Thyroid gland (tissue), 4 donors: ENCODE results near the gene EIF4E3. TPM values are rescaled to one million over a fixed set of nuclear protein-coding genes. Genes with fewer than 3 reads are reported as not detected.

Experiments
- DNase-seq, 2 donors: peaks; one replicate each; pipeline ENCODE4 v3.0.0-alpha.2; 2019
- H3K27ac ChIP-seq, 3 donors: fragments of 200-600 bp; sonication (generic); 1 replicate in 2 of 3; 2 replicates in 1 of 3; pipeline ENCODE4 v1.5.1; 2016 to 2019; ENCODE audit warnings: mild to moderate bottlenecking in 1 of 3, moderate library complexity in 1 of 3
- H3K27me3 ChIP-seq: fragments of 200-600 bp; sonication (generic); one replicate; pipeline ENCODE4 v1.5.1; 2019
- H3K36me3 ChIP-seq, 2 donors: fragments of 200-600 bp; sonication (generic); one replicate each; pipeline ENCODE4 v1.5.1; 2016 to 2019
- H3K4me1 ChIP-seq, 2 donors: fragments of 200-600 bp; sonication (generic); one replicate each; pipeline ENCODE4 v1.5.1; 2017 to 2019
- H3K4me3 ChIP-seq, 3 donors: fragments of 200-600 bp; sonication (generic); replicated peaks in 1 of 3; 1 replicate in 2 of 3; 2 replicates in 1 of 3; pipeline ENCODE4 v1.5.1; 2016; ENCODE audit warnings: mild to moderate bottlenecking in 1 of 3
- H3K9me3 ChIP-seq: fragments of 200-600 bp; sonication (generic); one replicate; pipeline ENCODE4 v1.5.1; 2017
- CTCF ChIP-seq, 6 experiments: fragments of 200-600 bp in 3 of 6; fragments of 450-650 bp in 3 of 6; sonication (generic) in 3 of 6; IDR thresholded peaks; one replicate each; pipeline ENCODE4 v1.5.1; 2016 to 2019; ENCODE audit warnings: antibody characterized with exemption in 6 of 6, mild to moderate bottlenecking in 2 of 6, inconsistent platforms in 1 of 6, moderate library complexity in 1 of 6
- POLR2A ChIP-seq, 2 donors: fragments of 450-650 bp; IDR thresholded peaks; one replicate each; pipeline ENCODE4 v1.6.1; 2017; ENCODE audit warnings: antibody characterized with exemption in 2 of 2, mild to moderate bottlenecking in 2 of 2, moderate library complexity in 1 of 2
- WGBS, 2 donors: methylation state at CpG; one replicate each; pipeline ENCODE4 v1.1.5; 2017; 5-methylcytosine and 5-hydroxymethylcytosine counted together
- intact Hi-C: fragments of 100-400 bp; cut with DNase I; formaldehyde crosslinking; loops from one replicate; pipeline ENCODE4 v1.15.1; 2023
- total RNA-seq, 4 donors: library from RNA; depleted of rRNA; stranded (reverse); fragments of >200 nt; gene quantifications; one replicate each; pipeline ENCODE4 v1.2.3, GENCODE V29; 2016

The EIF4E3 gene
- total RNA-seq, 4 donors from 2014 or later = 18.4 to 26.6 (median 26.0) TPM

DNA sequence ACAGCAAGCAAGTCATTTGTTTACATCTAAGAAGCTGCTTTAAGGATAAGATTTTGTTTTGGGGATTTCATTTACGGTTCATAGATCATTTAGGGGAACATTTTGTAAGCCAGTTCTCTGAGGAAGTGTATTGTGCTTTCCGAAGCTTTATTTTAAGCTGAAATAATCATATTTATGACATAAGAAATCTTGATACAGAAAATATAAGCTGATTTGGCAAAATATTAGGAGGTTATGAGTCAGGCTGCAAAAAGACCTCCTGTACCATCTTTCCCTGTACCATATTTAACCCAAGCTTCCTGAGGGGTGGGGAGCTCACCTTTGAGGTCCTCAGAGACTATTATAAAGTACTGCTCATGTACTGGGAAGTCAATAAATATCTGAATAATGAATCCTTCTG, 8.1 kb upstream of the EIF4E3 start:
- 96 to 99% methylated on average over 2 of the region's 2 CpGs for WGBS, 2 donors
- Histone ChIP-seq H3K4me3 (no peak overlapping the region), H3K9me3 (no peaks in the 10 kb centered on the region), H3K36me3 (no peaks in the 10 kb centered on the region), H3K4me1 (peaks cover 0 to 4% of the 10 kb centered on the region in 2 donors), H3K27me3 (no peaks in the 10 kb centered on the region), H3K27ac (no peak overlapping the region)
- TF ChIP-seq POLR2A (IDR thresholded peaks at IDR 0.05) = no peak
- no peak for TF ChIP-seq CTCF (IDR thresholded peaks at IDR 0.05)
- no peak for DNase-seq
- intact Hi-C loops = no loop called here

- Histone ChIP-seq H3K9me3 (no peaks in the 10 kb centered on the region), H3K36me3 (no peaks in the 10 kb centered on the region), H3K27me3 (no peaks in the 10 kb centered on the region), H3K4me3 (no peak overlapping the region), H3K27ac (no peak overlapping the region), H3K4me1 (peaks cover 0 to 4% of the 10 kb centered on the region in 2 donors)
- TF ChIP-seq POLR2A (IDR thresholded peaks at IDR 0.05) = no peak
- TF ChIP-seq CTCF (IDR thresholded peaks at IDR 0.05) = no peak
- DNase-seq = no peak
- intact Hi-C loops = no loop called here
- WGBS, 2 donors = 92 to 93% methylated on average over 4 of the region's 4 CpGs
Observed at GRCh38 chr3:71732637-71733036, 7.4 kb upstream of the EIF4E3 start.

GRCh38 chr3:71728632-71729342, 3.6 kb upstream of the EIF4E3 start:
- Histone ChIP-seq H3K36me3 (no peaks in the 10 kb centered on the region), H3K4me3 (no peak overlapping the region), H3K4me1 (peaks cover 4 to 15% of the 10 kb centered on the region in 2 donors), H3K27me3 (no peaks in the 10 kb centered on the region), H3K9me3 (no peaks in the 10 kb centered on the region), H3K27ac (no peak overlapping the region)
- no peak for DNase-seq
- 63 to 66% methylated on average over 4 of the region's 4 CpGs for WGBS, 2 donors
- TF ChIP-seq POLR2A (IDR thresholded peaks at IDR 0.05) = no peak
- no peak for TF ChIP-seq CTCF (IDR thresholded peaks at IDR 0.05)
- intact Hi-C loops = no loop called here

DNA sequence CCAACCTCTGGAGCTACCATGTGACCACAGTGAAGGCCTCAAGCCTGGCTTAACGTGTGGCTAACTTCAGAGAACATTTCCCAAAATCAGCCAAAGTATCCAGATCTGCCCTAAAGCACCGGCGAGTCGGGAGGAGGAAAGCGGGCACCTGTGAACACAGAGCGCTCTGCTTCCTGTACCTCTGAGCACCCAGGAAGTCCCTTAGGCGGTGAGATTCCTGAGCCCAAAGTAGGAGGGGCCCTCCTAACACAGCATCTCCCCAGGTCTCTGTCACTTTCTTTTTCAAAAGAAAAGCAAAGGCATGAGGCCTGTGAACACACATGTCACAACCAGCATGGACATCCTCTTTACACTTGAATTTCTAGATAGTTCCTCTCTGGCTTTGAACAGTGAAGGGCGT, 944 bp upstream of the EIF4E3 start:
- no peak overlapping the region for H3K27ac ChIP-seq
- no peak for DNase-seq
- TF ChIP-seq POLR2A (IDR thresholded peaks at IDR 0.05) (no peak), CTCF (IDR thresholded peaks at IDR 0.05) (no peak)
- 86 to 89% methylated on average over 8 of the region's 8 CpGs for WGBS, 2 donors
- intact Hi-C loops = no loop called here
- no peaks in the 10 kb centered on the region for H3K27me3 ChIP-seq
- no peaks in the 10 kb centered on the region for H3K9me3 ChIP-seq
- no peak overlapping the region for H3K4me3 ChIP-seq
- peaks cover 10 to 24% of the 10 kb centered on the region in 2 donors for H3K4me1 ChIP-seq
- no peaks in the 10 kb centered on the region for H3K36me3 ChIP-seq

- TF ChIP-seq POLR2A (IDR thresholded peaks at IDR 0.05) (peak in 1 of 2 donors; percentile 40), CTCF (IDR thresholded peaks at IDR 0.05) (no peak)
- Histone ChIP-seq H3K4me3 (peak overlapping the region; percentile 5 to 60 (median 52)), H3K4me1 (peaks cover 10 to 20% of the 10 kb centered on the region in 2 donors), H3K27ac (peak overlapping the region in 2 of 3 donors; percentile 66 to 69), H3K27me3 (no peaks in the 10 kb centered on the region), H3K36me3 (no peaks in the 10 kb centered on the region), H3K9me3 (no peaks in the 10 kb centered on the region)
- WGBS, 2 donors = 0 to 4% methylated on average over 9 to 14 of the region's 73 CpGs
- DNase-seq = peak; percentile 54 to 56
- intact Hi-C loops = no loop called here
Observed at GRCh38 chr3:71724584-71725270, 475 bp downstream of the EIF4E3 start.
